Epithelial cell of proximal tubule (primary cell): ENCODE measurements around the gene ZNF331. TPM values are rescaled to one million over a fixed set of nuclear protein-coding genes. Genes with fewer than 3 reads are reported as not detected.
A peak's percentile ranks its signal among the peaks of the same experiment; 100 is the strongest.

ENCODE experiments used
- DNase-seq: peaks from one replicate; pipeline ENCODE4 v3.0.0-alpha.2; 2011; ENCODE audit warnings: low read depth
- H3K4me3 ChIP-seq: 2 replicates; pipeline ENCODE4 v1.5.1; 2011; ENCODE audit warnings: low read depth, mild to moderate bottlenecking, low read length
- CTCF ChIP-seq: conservative IDR thresholded peaks from 2 replicates; pipeline ENCODE4 v1.5.1; 2012; ENCODE audit warnings: low read depth, mild to moderate bottlenecking, low read length
- total RNA-seq: library from RNA; depleted of rRNA; stranded (reverse); fragments of >200 nt; gene quantifications from 2 replicates; pipeline ENCODE4 v1.2.3, GENCODE V29; 2015

The ZNF331 gene
- total RNA-seq, 1 donor from 2014 or later: 6.1 TPM

GRCh38 chr19:53525922-53526321 is 12.0 kb upstream of the ZNF331 start:
- no peak for DNase-seq
- no peak overlapping the region for H3K4me3 ChIP-seq
- no peak for TF ChIP-seq CTCF

GRCh38 chr19:53530622-53531021 is 7.3 kb upstream of the ZNF331 start:
- TF ChIP-seq CTCF: no peak
- DNase-seq: no peak
- no peak overlapping the region for H3K4me3 ChIP-seq

GRCh38 chr19:53531457-53531856 is 6.5 kb upstream of the ZNF331 start:
- no peak for DNase-seq
- TF ChIP-seq CTCF: no peak
- no peak overlapping the region for H3K4me3 ChIP-seq

- no peak for TF ChIP-seq CTCF
- no peak overlapping the region for H3K4me3 ChIP-seq
- DNase-seq: no peak
Measured at GRCh38 chr19:53532362-53532761, 5.6 kb upstream of the ZNF331 start.

GRCh38 chr19:53536225-53536548 is 1.8 kb upstream of the ZNF331 start:
- TF ChIP-seq CTCF: no peak
- no peak overlapping the region for H3K4me3 ChIP-seq
- no peak for DNase-seq

GRCh38 chr19:53537121-53537520 is 824 bp upstream of the ZNF331 start:
- DNase-seq: no peak
- TF ChIP-seq CTCF: no peak
- H3K4me3 ChIP-seq: peak overlapping the region; percentile 77

GRCh38 chr19:53538378-53539109 is 599 bp downstream of the ZNF331 start:
- no peak for DNase-seq
- TF ChIP-seq CTCF: no peak
- H3K4me3 ChIP-seq: peak overlapping the region; percentile 77
